Endothelial cell of hepatic sinusoid (primary cell): ENCODE results near the gene CACNA2D4.

Experiments
- in situ Hi-C: cut with HindIII; loops from 2 replicates; pipeline ENCODE4 v1.10.0; 2017; ENCODE audit warnings: low sequenced_read_pairs

CACNA2D4 gene

DNA sequence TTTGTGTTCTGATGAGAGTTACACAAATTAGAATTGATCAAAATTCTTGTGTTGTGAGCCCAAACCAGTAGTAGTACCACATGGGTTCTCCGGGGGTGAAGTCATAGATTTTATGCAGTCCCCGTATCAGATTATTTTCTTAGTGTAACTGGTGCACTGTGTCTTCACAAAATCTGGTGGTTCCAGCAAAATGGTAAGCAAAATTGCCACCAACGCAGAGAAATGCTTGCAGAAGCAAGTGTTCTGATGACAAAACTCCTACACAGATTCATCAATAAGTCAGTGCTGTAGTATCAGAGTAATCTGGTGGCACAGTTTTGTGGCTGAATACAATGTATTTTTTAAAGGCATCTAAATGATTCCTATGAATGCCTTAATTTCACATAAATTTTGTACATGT, 1.3 kb upstream of the CACNA2D4 start:
- in situ Hi-C loops, result no loop called here

DNA sequence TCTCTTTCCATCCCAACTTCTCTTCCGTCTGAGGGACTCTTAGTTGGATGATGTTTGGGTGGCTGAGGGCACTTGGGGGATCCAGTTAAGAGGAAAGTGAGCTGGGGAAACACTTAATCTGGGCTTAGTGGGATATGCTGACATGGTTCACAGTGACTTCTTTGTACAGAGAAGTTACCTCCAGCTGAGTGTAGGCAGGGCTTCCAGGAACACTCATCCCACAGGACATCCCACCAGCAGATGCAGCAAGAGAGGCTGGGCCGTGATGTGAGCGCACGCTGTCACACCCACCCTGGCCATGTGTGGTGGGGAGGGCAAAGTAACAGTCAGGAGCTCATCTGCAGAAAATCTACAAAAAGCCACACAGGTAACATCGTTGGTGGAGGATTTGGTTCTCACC, 832 bp upstream of the CACNA2D4 start:
- in situ Hi-C loops, result no loop called here

DNA sequence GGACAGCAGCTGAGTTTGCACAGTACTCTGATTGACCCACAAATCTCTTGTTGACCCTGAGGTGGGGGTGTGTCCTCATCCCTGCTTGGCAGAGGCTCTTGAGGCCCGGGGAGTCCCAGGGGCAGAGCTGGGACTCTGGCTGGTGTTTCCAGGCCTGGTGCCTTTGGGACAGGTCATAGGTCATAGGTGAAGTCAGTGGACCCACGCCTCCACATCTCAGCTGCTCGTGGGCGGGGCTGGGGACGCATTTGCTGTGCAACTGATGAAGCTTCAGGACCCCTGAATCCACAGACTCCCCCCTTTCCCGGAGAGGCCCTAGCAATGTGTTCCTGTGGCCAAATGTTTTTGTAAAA, 408 bp upstream of the CACNA2D4 start:
- in situ Hi-C loops, result no loop called here

DNA sequence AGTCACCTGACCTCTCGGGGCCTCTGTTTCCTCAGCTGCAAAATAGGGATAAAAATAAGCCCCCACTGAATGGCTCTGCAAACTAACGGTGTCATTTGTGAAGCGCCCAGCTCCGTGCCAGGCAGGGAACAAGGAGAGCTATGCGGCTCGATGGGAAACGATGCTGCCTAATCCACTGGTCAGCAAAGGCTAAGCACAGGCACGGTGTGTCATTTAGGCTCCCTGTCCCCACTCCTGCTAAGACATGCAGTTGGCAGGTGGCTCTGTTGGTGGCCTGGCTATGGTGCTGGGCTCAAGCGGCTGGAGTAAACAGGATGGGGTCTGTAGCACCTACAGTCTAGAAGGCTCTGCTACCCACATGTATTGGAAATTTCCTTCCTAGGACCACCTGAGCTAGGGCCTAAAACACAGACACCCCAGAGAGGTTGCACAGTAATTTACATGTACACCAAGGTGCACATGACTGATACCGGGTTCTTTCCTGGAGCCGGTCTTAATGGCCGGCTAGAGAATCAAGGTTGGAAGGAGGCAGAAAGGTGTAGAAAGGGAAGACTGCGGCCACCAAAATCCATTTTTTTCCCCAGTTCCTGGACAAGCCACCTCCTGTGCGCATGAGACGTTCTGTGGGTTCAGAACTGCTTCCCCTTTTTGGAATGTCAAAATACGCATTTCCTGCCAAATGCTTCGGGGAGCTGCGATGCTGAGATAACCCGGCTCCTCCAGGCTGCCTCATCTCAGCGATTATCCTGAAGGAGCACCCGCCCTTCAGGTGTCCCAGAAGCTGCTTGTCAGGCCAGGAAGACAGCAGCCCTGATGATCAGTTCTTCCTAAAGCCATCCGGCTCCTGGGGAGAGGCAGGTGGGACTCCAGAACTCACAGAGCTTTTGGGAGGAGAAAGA, 1.0 kb downstream of the CACNA2D4 start:
- in situ Hi-C loops, result no loop called here

DNA sequence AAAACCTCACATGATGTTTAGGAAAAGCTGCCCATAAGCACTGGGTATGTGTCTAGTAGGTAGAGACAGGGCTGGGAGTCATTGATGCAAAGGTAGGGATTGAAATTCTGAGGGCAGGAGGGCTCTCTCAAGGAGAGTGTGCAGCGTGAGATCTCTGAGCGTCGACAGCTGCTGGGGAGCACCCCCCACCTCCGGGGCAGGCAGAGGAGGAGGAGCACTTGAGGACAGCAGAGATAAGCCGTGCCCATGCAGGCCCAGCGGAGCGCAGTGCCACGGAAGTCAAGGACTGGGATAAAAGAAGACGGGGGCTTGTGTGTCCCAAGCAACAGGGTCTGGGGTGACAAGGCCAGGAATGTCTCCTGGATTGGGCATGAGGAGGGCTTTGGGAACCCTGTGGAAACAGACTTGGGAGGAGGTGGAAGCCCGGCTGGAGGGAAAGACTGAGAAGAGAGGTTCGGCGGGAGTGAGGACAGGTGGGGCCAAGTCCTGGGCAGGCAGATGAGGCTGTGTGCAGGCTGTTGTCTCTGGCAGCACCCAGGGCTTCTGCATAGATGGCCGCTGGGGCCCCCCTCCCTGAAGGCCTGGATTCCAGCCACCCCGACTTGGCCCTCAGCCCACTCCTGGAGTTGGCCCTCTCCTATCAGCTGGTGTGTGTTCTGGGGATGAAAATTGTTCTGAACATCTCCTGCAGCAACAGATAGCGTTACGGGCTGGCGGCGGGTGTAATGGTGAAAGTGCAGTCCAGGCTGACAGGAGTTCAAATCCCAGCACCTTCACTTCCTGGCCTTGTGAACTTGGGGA, 1.9 kb downstream of the CACNA2D4 start:
- in situ Hi-C loops, result no loop called here

DNA sequence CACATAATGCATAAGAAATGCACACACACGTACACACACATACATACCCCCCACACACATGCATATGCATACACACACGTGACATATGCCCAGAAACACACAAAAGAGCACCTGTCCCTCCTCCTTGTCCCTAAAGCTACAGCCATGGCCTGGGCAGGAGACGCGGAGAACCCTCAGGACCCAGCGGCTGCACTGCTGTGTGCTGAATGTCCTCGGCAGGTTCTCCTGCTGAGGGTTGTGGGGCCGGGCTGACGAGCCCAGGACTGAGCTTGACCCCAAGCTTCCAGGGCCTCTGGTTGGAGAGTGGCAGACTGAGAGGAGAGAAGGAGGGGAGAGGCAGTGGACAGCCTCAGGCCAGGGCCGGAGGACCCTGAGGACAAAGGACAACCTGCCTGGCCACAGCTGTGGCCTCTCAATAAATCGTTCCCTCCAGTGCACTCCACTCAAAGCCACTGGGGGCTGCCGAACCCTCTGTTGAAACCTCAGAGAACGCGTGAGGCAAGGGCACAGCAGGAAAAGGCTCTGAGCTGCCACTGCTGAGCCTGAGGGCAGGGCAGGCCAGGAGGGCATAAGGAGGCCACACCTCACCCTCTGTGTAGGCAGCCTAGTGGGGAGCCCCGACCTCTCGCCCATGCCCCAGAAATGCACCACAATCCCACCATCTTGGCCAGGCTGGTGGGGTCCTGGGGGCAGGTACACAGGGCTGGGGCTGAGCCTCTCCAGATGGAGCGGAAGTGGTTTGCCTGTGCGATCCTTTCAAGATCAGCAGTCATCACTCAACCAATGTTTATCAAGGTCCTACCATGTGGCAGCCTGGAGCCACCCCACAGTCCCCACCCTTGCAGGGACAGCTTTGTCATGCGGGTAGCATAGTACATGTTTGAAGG, 3.1 kb downstream of the CACNA2D4 start:
- in situ Hi-C loops, result no loop called here

DNA sequence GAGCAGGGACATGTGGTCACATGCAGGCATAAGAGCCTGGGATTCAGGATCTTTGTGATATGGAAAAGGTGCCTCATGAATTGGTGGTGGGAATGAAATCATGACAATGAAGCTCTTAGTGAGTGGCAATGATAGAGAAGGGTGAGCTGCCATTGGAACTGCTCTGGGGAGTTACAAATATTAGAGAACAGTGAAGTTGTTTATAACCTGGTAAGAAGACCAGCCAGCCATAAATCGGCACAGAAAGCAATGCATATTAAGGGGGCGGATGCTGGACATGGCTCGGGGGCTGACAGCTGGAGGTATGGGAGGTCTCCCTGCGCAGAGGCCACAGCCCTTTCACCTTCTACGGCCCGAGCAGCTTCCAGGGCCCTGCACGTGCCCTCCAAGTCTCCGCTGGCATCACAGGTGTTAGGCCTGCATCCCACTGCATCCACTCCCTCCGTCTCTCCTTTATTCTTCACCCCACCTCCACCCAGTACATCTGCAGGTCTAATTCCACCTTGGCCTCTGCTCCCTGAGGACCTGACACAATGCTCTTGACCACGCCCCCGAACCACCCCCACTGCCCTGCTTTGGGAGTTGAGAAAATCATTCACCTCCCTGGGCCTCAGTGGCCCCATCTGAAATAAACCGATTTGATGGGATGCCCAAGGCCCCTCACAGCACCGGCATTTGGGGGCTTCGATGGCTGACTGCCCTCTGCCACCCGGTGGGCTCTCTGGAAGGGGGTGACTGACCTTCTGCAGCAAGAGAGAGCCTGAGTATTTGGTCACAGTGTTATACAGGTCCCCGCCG, 4.1 kb downstream of the CACNA2D4 start:
- in situ Hi-C loops, result no loop called here

DNA sequence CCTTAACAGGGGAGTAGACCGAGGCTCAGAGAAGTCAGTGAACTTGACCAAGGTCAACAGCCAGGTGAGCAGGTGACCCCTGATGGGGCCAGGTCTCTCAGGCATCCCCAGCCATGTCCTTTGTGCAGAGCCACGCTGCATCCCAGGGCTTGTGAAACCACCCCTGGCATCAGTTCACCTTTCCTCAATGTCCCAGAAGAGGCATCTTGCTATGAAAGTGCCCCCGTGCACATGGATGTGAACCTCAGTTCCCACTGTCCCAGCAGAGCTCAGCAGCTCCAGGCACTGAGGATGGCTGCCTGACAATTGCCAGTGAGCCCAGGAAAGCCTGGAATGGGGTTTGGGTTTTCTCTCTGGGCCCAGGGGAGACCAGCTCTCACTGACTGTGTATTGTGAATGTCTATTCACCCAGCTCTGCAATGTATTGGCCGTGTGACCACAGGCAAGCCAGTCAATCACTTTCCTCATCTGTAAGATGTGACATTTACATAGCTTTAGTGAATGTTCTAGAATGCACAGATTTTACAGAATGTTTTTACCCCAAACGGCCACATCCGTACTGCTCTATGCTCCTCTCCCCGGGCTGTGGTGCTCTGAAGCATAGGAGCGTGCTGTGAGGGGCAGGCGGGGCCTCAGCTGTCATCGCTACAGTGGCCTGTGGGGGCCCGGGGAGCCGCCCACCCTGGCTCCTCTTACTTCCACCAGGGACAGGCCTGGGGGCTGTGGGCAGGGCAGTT, 4.9 kb downstream of the CACNA2D4 start:
- in situ Hi-C loops, result no loop called here

DNA sequence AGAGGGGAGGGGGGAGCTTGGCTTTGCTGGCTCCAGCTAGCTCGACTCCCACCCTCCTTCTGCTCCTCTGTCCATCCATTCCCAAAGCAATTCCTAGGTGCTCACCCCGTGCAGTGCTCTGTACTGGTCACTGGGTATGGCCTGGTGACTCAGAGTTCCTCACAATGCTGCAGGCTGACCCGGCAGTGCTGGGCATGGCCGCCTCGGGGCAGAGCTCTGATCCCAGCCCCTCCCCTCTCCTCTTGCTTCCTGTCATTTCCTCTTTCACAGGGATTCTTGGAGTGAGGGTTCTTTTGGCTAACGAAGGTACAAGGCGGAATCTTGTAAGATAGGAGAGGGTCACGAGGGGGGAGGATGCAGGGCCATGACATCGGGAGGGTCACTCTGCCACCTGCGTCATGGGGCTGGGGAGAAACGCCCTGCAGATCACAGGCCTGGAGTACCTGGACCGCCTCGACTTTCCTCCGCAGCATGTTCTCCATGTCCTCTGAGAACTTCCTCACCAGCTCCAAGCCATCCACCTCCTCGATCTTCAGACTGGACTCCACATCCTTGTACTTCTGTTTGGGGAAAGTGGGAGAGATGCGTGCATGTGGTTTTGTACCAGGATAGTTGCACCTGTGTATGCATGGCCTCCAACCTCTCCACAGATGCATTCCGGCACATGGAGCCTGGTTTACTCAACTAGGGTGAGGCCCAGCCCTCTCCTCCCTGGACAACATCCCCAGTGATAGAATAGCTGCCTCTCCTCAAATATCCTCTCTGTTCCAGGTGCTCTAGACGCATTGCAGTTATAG, 5.7 kb downstream of the CACNA2D4 start:
- in situ Hi-C loops, result no loop called here

DNA sequence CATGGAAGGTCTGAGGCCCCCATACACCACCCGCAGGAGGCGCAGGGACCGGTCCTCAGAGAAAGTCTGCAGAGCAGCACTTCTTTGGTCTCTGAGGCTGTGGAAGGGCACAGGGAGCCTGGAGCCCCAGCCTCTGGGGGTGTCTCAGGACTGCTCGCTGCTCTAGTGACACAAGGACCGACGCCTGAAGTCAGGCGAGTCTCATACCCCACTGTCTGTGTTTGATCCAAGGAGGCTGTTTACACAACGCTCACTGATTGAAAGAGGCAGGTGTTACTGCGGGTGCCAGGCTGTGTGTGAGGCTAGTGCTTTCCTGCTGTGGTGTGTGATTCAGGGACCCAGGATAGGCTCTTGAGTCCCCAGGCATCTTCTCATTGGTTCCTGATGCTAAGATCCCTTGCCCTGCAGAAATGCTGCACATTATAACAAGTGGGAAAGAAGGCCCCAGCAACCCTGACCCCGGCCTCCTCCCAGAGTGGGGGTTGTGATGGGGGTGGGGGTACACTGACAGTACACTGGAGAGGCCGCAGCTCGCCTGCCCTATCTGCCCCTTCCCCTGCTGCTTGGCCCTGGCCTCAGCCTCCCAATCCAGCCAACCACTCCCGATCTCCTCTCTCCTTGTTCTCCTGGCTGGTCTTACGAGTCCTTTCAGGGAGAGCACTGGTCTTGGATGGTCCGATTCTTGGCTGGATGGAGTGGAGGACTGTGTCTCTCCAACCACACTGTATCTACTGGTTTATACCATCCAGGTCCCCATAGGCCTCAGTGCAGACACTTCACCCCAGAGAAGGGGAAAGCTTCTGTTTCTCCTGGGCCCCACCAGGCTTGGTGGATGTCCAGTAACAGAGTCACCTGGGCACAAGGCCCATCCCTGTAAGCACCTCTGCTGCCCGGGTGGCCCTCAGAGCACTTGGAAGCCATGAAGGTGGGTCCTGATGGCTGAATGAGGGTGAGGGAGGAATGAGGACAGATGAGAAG, 6.6 kb downstream of the CACNA2D4 start:
- in situ Hi-C loops, result no loop called here

DNA sequence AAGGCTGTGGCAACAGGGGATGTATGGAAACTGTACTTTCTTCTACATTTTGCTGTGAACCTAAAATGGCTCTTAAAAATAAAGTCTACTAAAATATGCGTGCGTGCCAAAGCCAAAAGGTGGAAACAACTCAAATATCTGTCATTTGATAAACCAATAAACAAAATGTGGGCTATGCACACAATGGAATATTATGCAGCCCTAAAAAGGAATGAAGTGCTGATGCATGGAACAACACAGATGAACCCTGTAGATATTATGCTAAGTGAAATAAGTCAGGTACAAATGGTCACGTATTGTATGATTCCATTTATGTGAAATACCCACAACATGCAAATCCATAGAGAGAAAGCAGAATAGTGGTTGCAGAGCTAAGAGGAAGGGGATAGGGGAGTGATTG, 8.0 kb downstream of the CACNA2D4 start:
- in situ Hi-C loops, result no loop called here

DNA sequence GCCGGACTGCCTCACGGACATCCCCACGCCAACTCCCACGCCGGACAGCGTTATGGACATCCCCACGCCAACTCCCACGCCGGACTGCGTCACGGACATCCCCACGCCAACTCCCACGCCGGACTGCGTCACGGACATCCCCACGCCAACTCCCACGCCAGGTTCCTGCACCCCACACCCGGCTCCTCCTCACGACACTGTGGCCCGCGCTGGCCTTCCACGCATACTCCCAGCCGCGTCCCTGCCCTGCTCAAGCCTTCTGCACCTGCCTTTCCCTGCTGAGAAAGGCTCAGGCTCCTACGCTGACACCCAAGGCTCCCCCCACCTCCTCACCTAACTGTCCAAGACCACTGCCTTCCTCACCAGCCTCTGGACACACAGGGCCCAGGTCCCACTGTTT, 9.7 kb downstream of the CACNA2D4 start:
- in situ Hi-C loops, result no loop called here

DNA sequence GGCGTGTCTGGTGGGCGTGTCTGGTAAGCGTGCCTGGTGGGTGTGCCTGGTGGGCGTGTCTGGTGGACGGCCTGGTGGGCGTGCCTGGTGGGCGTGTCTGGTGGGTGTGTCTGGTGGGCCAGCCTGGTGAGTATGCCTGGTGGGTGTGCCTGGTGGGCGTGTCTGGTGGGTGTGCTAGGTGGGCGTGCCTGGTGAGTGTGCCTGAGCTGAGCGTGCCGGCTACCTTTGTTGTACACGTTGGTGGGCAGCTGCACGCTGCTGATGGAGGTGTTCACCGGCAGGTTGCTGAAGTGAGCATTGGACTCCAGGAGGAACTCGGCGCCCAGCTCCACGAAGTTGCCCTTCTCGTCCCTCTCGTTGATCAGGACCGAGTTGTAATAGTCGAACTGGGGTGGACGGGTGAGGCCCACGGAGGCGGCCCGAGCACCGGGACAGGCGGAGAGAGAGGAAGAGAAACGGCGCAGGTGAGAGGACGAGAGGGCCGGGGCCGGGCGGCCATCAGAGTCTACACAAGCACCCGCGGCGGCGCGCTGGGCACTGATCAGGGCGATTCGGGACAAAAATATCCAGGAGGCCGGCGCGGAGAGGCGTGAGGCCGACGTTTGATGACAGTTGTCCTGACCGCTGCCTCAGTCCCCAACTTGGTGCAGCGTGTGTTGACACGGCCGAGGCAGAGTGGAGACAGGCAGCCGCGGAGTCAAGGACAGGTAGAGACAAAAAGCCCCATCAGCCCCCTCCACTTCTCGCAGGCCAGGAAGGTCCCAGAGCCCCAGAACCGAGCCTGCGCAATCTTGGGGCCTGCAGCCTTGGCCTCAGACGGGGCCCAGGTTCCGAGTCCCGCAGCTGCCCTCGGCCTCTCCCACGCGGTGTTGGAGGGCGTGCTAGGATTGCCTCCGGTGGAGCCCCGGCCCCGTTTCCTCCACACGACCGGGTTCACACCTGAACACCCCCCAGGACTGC, 10.5 kb downstream of the CACNA2D4 start:
- in situ Hi-C loops, result no loop called here

DNA sequence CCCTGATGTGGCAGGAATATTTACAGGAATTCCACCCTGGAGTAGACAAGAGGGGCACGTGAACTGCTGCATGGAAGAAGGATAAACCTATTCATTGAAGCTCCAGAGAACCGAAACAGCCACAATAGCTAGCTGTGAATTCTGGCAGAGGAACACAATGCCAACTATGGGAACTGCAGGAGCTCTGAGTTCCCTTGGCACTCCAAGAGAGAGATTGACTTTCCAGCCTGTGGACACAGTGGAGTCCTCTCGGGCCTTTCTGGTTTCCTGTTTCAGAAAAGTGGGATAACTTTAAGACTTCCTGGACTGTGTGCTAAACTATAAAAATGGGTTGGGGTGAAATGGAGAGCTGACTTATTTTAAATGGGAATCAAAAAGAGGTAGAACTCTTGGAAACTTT, 11.9 kb downstream of the CACNA2D4 start:
- in situ Hi-C loops, result no loop called here

DNA sequence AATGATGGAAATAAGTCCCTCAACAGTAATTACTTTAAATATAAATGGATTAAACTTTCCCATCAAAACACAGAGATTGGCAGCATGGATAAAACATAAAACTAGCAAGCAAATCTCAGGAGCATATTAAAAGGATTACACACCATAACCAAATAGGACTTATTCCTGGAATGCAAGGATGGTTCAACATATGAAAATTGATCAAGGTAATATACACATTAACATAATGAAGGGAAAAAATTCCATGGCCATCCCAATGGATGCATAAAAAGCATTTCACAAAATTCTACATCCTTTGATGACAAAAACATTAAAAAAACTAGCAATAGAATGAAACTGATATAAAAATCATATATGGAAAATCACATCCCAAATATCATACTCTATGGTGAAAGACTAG, 13.6 kb downstream of the CACNA2D4 start:
- in situ Hi-C loops, result no loop called here

DNA sequence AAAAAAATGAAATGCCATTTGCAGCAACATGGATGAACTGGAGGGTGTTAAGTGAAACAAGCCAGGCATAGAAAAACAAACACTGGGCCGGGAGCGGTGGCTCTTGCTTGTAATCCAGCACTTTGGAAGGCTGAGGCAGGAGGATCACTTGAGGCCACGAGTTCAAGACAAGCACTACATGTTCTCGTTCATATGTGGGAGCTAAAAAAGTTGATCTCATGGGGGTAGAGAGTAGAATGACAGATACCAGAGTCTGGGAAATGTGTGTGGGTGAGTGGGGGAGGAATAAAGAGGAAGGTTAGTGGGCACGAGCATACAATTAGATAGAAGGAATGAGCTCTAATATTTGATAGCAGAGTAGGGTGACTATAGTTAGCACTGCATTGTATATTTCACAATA, 21.5 kb downstream of the CACNA2D4 start:
- in situ Hi-C loops, result no loop called here

DNA sequence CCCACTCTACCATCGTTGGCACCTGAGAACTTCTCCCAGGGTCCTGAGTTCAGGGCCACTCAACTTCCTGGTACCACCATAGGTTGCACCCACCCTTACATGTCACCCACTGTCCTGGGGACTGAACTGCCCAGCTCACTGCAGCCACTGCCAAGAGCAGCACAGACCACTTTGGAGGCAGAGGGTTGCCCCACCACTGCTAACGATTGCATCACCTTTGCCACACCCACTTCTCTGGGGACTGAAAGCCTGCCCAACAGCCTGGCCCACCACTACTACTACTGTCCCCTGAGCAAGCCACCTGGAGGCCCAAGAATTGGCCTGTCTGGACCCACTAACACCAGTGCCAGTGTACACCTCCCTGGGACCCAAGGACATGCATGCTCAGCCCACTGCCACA, 27.6 kb downstream of the CACNA2D4 start:
- in situ Hi-C loops, result no loop called here
